Suprapubic skin (tissue), 4 donors: ENCODE results near the gene MPDZ. TPM values are rescaled to one million over a fixed set of nuclear protein-coding genes. Genes with fewer than 3 reads are reported as not detected.

Experiments used
- DNase-seq, 2 donors: peaks; one replicate each; pipeline ENCODE4 v3.0.0-alpha.2; 2019; ENCODE audit warnings: low spot score in 2 of 2
- H3K27ac ChIP-seq: fragments of 200-600 bp; sonication (generic); one replicate; pipeline ENCODE4 v1.5.1; 2019
- H3K27me3 ChIP-seq: fragments of 200-600 bp; sonication (generic); one replicate; pipeline ENCODE4 v1.5.1; 2019
- H3K36me3 ChIP-seq: fragments of 200-600 bp; sonication (generic); one replicate; pipeline ENCODE4 v1.5.1; 2019
- H3K4me1 ChIP-seq: fragments of 200-600 bp; sonication (generic); one replicate; pipeline ENCODE4 v1.5.1; 2019
- H3K4me3 ChIP-seq: fragments of 200-600 bp; sonication (generic); one replicate; pipeline ENCODE4 v1.5.1; 2019; ENCODE audit warnings: mild to moderate bottlenecking
- H3K9me3 ChIP-seq: fragments of 200-600 bp; sonication (generic); one replicate; pipeline ENCODE4 v1.5.1; 2019
- EP300 ChIP-seq: sonication (generic); formaldehyde crosslinking; IDR thresholded peaks from one replicate; pipeline ENCODE4 v1.6.1; 2017; ENCODE audit warnings: antibody characterized with exemption
- POLR2A ChIP-seq, 2 donors: fragments of 450-650 bp; IDR thresholded peaks; one replicate each; pipeline ENCODE4 v1.6.1; 2017; ENCODE audit warnings: antibody characterized with exemption in 2 of 2, mild to moderate bottlenecking in 2 of 2, moderate library complexity in 2 of 2
- POLR2AphosphoS5 ChIP-seq, 3 donors: sonication (generic); formaldehyde crosslinking; IDR thresholded peaks; one replicate each; pipeline ENCODE4 v1.6.1; 2017; ENCODE audit warnings: antibody characterized with exemption in 3 of 3
- WGBS: methylation state at CpG from one replicate; pipeline ENCODE4 v1.1.5; 2018; 5-methylcytosine and 5-hydroxymethylcytosine counted together
- total RNA-seq, 4 donors: library from RNA; depleted of rRNA; stranded (reverse); fragments of >200 nt; gene quantifications; one replicate each; pipeline ENCODE4 v1.1.0, GENCODE V29; 2016
- TF ChIP-seq, protein P1 (sequence below), 2 donors: fragments of 200-600 bp in 1 of 2; fragments of 450-650 bp in 1 of 2; sonication (generic) in 1 of 2; IDR thresholded peaks; one replicate each; pipeline ENCODE4 v1.5.1; 2016 to 2019; ENCODE audit warnings: antibody characterized with exemption in 2 of 2, mild to moderate bottlenecking in 1 of 2, moderate library complexity in 1 of 2

Gene MPDZ
- total RNA-seq, 4 donors from 2014 or later: 4.7 to 13.4 (median 9.2) TPM

GRCh38 chr9:13116292-13116691, 163.2 kb downstream of the MPDZ start:
- TF ChIP-seq, protein P1, sequence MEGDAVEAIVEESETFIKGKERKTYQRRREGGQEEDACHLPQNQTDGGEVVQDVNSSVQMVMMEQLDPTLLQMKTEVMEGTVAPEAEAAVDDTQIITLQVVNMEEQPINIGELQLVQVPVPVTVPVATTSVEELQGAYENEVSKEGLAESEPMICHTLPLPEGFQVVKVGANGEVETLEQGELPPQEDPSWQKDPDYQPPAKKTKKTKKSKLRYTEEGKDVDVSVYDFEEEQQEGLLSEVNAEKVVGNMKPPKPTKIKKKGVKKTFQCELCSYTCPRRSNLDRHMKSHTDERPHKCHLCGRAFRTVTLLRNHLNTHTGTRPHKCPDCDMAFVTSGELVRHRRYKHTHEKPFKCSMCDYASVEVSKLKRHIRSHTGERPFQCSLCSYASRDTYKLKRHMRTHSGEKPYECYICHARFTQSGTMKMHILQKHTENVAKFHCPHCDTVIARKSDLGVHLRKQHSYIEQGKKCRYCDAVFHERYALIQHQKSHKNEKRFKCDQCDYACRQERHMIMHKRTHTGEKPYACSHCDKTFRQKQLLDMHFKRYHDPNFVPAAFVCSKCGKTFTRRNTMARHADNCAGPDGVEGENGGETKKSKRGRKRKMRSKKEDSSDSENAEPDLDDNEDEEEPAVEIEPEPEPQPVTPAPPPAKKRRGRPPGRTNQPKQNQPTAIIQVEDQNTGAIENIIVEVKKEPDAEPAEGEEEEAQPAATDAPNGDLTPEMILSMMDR (IDR thresholded peaks at IDR 0.05): no peak
- TF ChIP-seq POLR2A (IDR thresholded peaks at IDR 0.05): no peak
- no peak for TF ChIP-seq POLR2AphosphoS5 (IDR thresholded peaks at IDR 0.05)
- no peak for TF ChIP-seq EP300
- no peak overlapping the region for H3K27ac ChIP-seq
- H3K9me3 ChIP-seq: no peaks in the 10 kb centered on the region
- H3K4me3 ChIP-seq: no peak overlapping the region
- H3K36me3 ChIP-seq: no peaks in the 10 kb centered on the region
- H3K4me1 ChIP-seq: no peaks in the 10 kb centered on the region
- no peaks in the 10 kb centered on the region for H3K27me3 ChIP-seq
- DNase-seq: no peak
- 89% methylated on average over 2 of the region's 2 CpGs for WGBS

- peaks cover 4% of the 10 kb centered on the region for H3K36me3 ChIP-seq
- no peaks in the 10 kb centered on the region for H3K27me3 ChIP-seq
- no peak overlapping the region for H3K27ac ChIP-seq
- no peak for DNase-seq
- TF ChIP-seq POLR2AphosphoS5 (IDR thresholded peaks at IDR 0.05) (no peak), EP300 (no peak), POLR2A (IDR thresholded peaks at IDR 0.05) (no peak)
- TF ChIP-seq, protein P1 (IDR thresholded peaks at IDR 0.05): no peak
- no peaks in the 10 kb centered on the region for H3K4me1 ChIP-seq
- whole genome bisulfite sequencing: 67% methylated on average over 1 of the region's 1 CpG
- no peak overlapping the region for H3K4me3 ChIP-seq
- no peaks in the 10 kb centered on the region for H3K9me3 ChIP-seq
Observed at GRCh38 chr9:13113751-13114150, 165.7 kb downstream of the MPDZ start.

- DNase-seq: no peak
- H3K4me3 ChIP-seq: no peak overlapping the region
- H3K9me3 ChIP-seq: no peaks in the 10 kb centered on the region
- H3K36me3 ChIP-seq: peaks cover 4% of the 10 kb centered on the region
- WGBS: 57% methylated on average over 3 of the region's 3 CpGs
- no peak for TF ChIP-seq EP300
- TF ChIP-seq, protein P1 (IDR thresholded peaks at IDR 0.05): no peak
- TF ChIP-seq POLR2A (IDR thresholded peaks at IDR 0.05): no peak
- no peak for TF ChIP-seq POLR2AphosphoS5 (IDR thresholded peaks at IDR 0.05)
- no peak overlapping the region for H3K27ac ChIP-seq
- no peaks in the 10 kb centered on the region for H3K4me1 ChIP-seq
- H3K27me3 ChIP-seq: no peaks in the 10 kb centered on the region
Observed at GRCh38 chr9:13113216-13113615, 166.3 kb downstream of the MPDZ start.

- no peak overlapping the region for H3K27ac ChIP-seq
- H3K4me3 ChIP-seq: no peak overlapping the region
- no peaks in the 10 kb centered on the region for H3K9me3 ChIP-seq
- H3K36me3 ChIP-seq: peaks cover 8% of the 10 kb centered on the region
- H3K4me1 ChIP-seq: no peaks in the 10 kb centered on the region
- no peaks in the 10 kb centered on the region for H3K27me3 ChIP-seq
- TF ChIP-seq EP300 (no peak), POLR2AphosphoS5 (IDR thresholded peaks at IDR 0.05) (no peak), POLR2A (IDR thresholded peaks at IDR 0.05) (no peak)
- TF ChIP-seq, protein P1 (IDR thresholded peaks at IDR 0.05): no peak
- whole genome bisulfite sequencing: 92% methylated on average over 2 of the region's 2 CpGs
- DNase-seq: no peak
Observed at GRCh38 chr9:13111778-13112177, 167.7 kb downstream of the MPDZ start.

GRCh38 chr9:13110766-13111417, 168.6 kb downstream of the MPDZ start:
- no peaks in the 10 kb centered on the region for H3K4me1 ChIP-seq
- H3K27ac ChIP-seq: no peak overlapping the region
- H3K9me3 ChIP-seq: no peaks in the 10 kb centered on the region
- TF ChIP-seq POLR2A (IDR thresholded peaks at IDR 0.05) (no peak), EP300 (no peak)
- TF ChIP-seq, protein P1 (IDR thresholded peaks at IDR 0.05): no peak
- H3K27me3 ChIP-seq: no peaks in the 10 kb centered on the region
- no peak overlapping the region for H3K4me3 ChIP-seq
- DNase-seq: no peak
- peaks cover 10% of the 10 kb centered on the region for H3K36me3 ChIP-seq
- WGBS: 18% methylated on average over 3 of the region's 3 CpGs
